Measurements from ENCODE around the gene RIC1. TPM values are rescaled to one million over a fixed set of nuclear protein-coding genes. Genes with fewer than 3 reads are reported as not detected.

RIC1 gene
- total and polyA plus RNA-seq, 2 of the 13 experiments (the other 11 are each of a cell fraction or from before 2014, with no cell fraction given), result 18.2 to 19.0 TPM

GRCh38 chr9:5796298-5796697 lies 167.4 kb downstream of the RIC1 start:
- ChIA-PET POLR2A (no interaction called here), CTCF (ENCODE audit: low intra/inter-chr PET ratio, low total read pairs) (no interaction called here)
- BruUV-seq (replicated peaks), result no TSS peak
- H3K27ac ChIP-seq (ENCODE audit: extremely low read length, insufficient read depth, low read length), result no peak overlapping the region
- peaks cover 2 to 47% of the 10 kb centered on the region in 2 experiments for H3K36me3 ChIP-seq (replicated peaks in 1 of 2; ENCODE audit: control insufficient read depth in 1 of 2, insufficient read depth in 2 of 2, low read length in 2 of 2)
- H3K4me1 ChIP-seq (ENCODE audit: insufficient read depth, low read length), result no peaks in the 10 kb centered on the region
- in situ Hi-C loops (cut with HindIII; ENCODE audit: extremely low pct_ligation_motif_present, low pct_unique_long_range_greater_than_20kb), result no loop called here
- H2AFZ ChIP-seq (ENCODE audit: low read length), result no peak overlapping the region
- peaks cover 7% of the 10 kb centered on the region for H3K79me2 ChIP-seq (ENCODE audit: insufficient read depth, low read length)
- ATAC-seq (no peak), FAIRE-seq (no peak), DNase-seq (ENCODE audit: low spot score) (no peak)
- no peak overlapping the region for H3K4me3 ChIP-seq (replicated peaks in 1 of 3; ENCODE audit: insufficient read depth in 1 of 3, low read depth in 2 of 3, low read length in 3 of 3)
- H3K4me2 ChIP-seq (ENCODE audit: low read depth, low read length), result no peak overlapping the region
- H3K9me3 ChIP-seq (ENCODE audit: low read length), result no peaks in the 10 kb centered on the region
- H4K20me1 ChIP-seq (ENCODE audit: insufficient read depth, low read length), result peaks cover 3% of the 10 kb centered on the region; the same call in 1 of the 2 replicates
- intact Hi-C loops (cut with micrococcal nuclease; ENCODE audit: unreplicated experiment), result no loop called here
- H3K9ac ChIP-seq (ENCODE audit: insufficient read depth, low read depth, low read length), result no peak overlapping the region
- WGBS (ENCODE audit: low lambda C conversion rate), result 97% methylated on average over 2 of the region's 2 CpGs
- no peaks in the 10 kb centered on the region for H3K27me3 ChIP-seq (ENCODE audit: control insufficient read depth in 1 of 2, insufficient read depth in 2 of 2, low read length in 2 of 2)
- TF ChIP-seq SIX4 (CRISPR knock-in tag; IDR thresholded peaks at IDR 0.05) (no peak), MEF2D (CRISPR knock-in tag; IDR thresholded peaks at IDR 0.05) (no peak), MAFG (CRISPR knock-in tag; IDR thresholded peaks at IDR 0.05) (no peak), NONO (IDR thresholded peaks at IDR 0.05) (no peak), NONO (CRISPR knock-in tag; conservative IDR thresholded peaks at IDR 0.05) (no peak), SMAD9 (CRISPR knock-in tag; IDR thresholded peaks at IDR 0.05) (no peak), NR2F6 (IDR thresholded peaks at IDR 0.05) (no peak), NR2F6 (CRISPR knock-in tag; IDR thresholded peaks at IDR 0.05) (no peak), IRX3 (CRISPR knock-in tag; IDR thresholded peaks at IDR 0.05; ENCODE audit: borderline replicate concordance, low read depth) (no peak), CSRNP2 (CRISPR knock-in tag; conservative IDR thresholded peaks at IDR 0.05; ENCODE audit: low read depth) (no peak), RAD21 (CRISPR knock-in tag; IDR thresholded peaks at IDR 0.05) (no peak), ZNF3 (CRISPR knock-in tag; IDR thresholded peaks at IDR 0.05) (no peak), ZNF691 (CRISPR knock-in tag; IDR thresholded peaks at IDR 0.05; ENCODE audit: borderline replicate concordance, low read depth) (no peak), TIGD3 (CRISPR knock-in tag; IDR thresholded peaks at IDR 0.05; ENCODE audit: borderline replicate concordance) (no peak), BORCS8-MEF2B (CRISPR knock-in tag; IDR thresholded peaks at IDR 0.05) (no peak), ZNF136 (CRISPR knock-in tag; IDR thresholded peaks at IDR 0.05; ENCODE audit: low read depth) (no peak), WIZ (CRISPR knock-in tag; IDR thresholded peaks at IDR 0.05) (no peak), ZNF337 (CRISPR knock-in tag; IDR thresholded peaks at IDR 0.05; ENCODE audit: borderline replicate concordance, low read depth) (no peak), ZIK1 (CRISPR knock-in tag; IDR thresholded peaks at IDR 0.05; ENCODE audit: borderline replicate concordance, low read depth) (no peak), CTCF (CRISPR knock-in tag; IDR thresholded peaks at IDR 0.05) (no peak)
